WTC11 (cell line): ENCODE measurements around the gene PTPRN2.

Source experiments
- CREM ChIP-seq: sonication (generic); formaldehyde crosslinking; IDR thresholded peaks from 2 replicates; pipeline ENCODE4 v1.8.1; 2022; ENCODE audit warnings: mild to moderate bottlenecking, missing genetic modification reagents, moderate library complexity
- NFE2L1 ChIP-seq: sonication (generic); formaldehyde crosslinking; IDR thresholded peaks from 2 replicates; pipeline ENCODE4 v1.8.1; 2023; ENCODE audit warnings: missing genetic modification reagents
- NFYB ChIP-seq: sonication (generic); formaldehyde crosslinking; conservative IDR thresholded peaks from 2 replicates; pipeline ENCODE4 v1.8.0; 2022; ENCODE audit warnings: low read depth, missing genetic modification reagents
- RELA ChIP-seq: sonication (generic); formaldehyde crosslinking; IDR thresholded peaks from 2 replicates; pipeline ENCODE4 v1.8.1; 2022; ENCODE audit warnings: missing genetic modification reagents, mild to moderate bottlenecking, borderline replicate concordance
- SMAD3 ChIP-seq: sonication (generic); formaldehyde crosslinking; IDR thresholded peaks from 2 replicates; pipeline ENCODE4 v1.8.0; 2022; ENCODE audit warnings: missing genetic modification reagents, mild to moderate bottlenecking, borderline replicate concordance
- TEAD4 ChIP-seq: sonication (generic); formaldehyde crosslinking; IDR thresholded peaks from 2 replicates; pipeline ENCODE4 v1.8.0; 2022; ENCODE audit warnings: mild to moderate bottlenecking, missing genetic modification reagents
- ZNF121 ChIP-seq: sonication (generic); formaldehyde crosslinking; IDR thresholded peaks from 2 replicates; pipeline ENCODE4 v1.8.0; 2023; ENCODE audit warnings: missing genetic modification reagents
- ZNF396 ChIP-seq: fragments of 250-450 bp; sonication (Bioruptor Pico); IDR thresholded peaks from 2 replicates; pipeline ENCODE4 v1.8.0; 2021; ENCODE audit warnings: mild to moderate bottlenecking, moderate library complexity, borderline replicate concordance
- TF ChIP-seq, protein P1 (sequence below): fragments of 200-600 bp; IDR thresholded peaks from 2 replicates; pipeline ENCODE4 v1.8.0; 2022; ENCODE audit warnings: antibody characterized with exemption
- TF ChIP-seq, protein P2 (sequence below): sonication (generic); formaldehyde crosslinking; IDR thresholded peaks from 2 replicates; pipeline ENCODE4 v1.8.0; 2022; ENCODE audit warnings: mild to moderate bottlenecking, missing genetic modification reagents
- TF ChIP-seq, protein P3 (sequence below): sonication (generic); formaldehyde crosslinking; IDR thresholded peaks from 2 replicates; pipeline ENCODE4 v1.8.1; 2022; ENCODE audit warnings: missing genetic modification reagents, borderline replicate concordance

DNA sequence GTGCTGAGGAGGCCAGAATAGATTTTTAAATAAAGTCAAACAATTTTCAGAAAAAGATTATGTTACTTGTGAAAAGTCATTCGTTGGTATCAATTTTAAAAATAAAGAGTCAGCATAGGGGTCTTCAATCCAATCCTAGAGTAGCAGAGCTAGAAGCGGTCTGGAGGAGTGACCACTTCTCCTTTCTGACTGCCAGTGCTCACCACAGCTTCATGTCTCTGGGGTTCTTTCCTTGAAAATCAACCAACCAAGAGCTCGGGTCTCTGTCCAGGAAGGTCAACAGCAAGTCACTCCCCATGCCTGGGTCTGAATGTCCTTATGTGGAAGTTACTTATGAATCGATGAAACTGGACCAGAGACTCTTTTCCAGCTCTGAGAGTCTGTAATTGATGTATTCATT, 14.3 kb downstream of the PTPRN2 start:
- TF ChIP-seq SMAD3 (CRISPR knock-in tag) (no peak), ZNF396 (CRISPR knock-in tag) (no peak), TEAD4 (CRISPR knock-in tag) (no peak), RELA (CRISPR knock-in tag) (no peak), NFE2L1 (CRISPR knock-in tag) (no peak), CREM (CRISPR knock-in tag) (no peak), ZNF121 (CRISPR knock-in tag) (no peak), NFYB (no peak)
- TF ChIP-seq, protein P1, sequence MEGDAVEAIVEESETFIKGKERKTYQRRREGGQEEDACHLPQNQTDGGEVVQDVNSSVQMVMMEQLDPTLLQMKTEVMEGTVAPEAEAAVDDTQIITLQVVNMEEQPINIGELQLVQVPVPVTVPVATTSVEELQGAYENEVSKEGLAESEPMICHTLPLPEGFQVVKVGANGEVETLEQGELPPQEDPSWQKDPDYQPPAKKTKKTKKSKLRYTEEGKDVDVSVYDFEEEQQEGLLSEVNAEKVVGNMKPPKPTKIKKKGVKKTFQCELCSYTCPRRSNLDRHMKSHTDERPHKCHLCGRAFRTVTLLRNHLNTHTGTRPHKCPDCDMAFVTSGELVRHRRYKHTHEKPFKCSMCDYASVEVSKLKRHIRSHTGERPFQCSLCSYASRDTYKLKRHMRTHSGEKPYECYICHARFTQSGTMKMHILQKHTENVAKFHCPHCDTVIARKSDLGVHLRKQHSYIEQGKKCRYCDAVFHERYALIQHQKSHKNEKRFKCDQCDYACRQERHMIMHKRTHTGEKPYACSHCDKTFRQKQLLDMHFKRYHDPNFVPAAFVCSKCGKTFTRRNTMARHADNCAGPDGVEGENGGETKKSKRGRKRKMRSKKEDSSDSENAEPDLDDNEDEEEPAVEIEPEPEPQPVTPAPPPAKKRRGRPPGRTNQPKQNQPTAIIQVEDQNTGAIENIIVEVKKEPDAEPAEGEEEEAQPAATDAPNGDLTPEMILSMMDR, result no peak
- TF ChIP-seq, protein P2, sequence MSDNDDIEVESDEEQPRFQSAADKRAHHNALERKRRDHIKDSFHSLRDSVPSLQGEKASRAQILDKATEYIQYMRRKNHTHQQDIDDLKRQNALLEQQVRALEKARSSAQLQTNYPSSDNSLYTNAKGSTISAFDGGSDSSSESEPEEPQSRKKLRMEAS (CRISPR knock-in tag), result no peak
- TF ChIP-seq, protein P3, sequence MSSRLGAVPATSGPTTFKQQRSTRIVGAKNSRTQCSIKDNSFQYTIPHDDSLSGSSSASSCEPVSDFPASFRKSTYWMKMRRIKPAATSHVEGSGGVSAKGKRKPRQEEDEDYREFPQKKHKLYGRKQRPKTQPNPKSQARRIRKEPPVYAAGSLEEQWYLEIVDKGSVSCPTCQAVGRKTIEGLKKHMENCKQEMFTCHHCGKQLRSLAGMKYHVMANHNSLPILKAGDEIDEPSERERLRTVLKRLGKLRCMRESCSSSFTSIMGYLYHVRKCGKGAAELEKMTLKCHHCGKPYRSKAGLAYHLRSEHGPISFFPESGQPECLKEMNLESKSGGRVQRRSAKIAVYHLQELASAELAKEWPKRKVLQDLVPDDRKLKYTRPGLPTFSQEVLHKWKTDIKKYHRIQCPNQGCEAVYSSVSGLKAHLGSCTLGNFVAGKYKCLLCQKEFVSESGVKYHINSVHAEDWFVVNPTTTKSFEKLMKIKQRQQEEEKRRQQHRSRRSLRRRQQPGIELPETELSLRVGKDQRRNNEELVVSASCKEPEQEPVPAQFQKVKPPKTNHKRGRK (CRISPR knock-in tag), result no peak
